ENCODE measurements around the gene SYNDIG1L.

Gene SYNDIG1L

GRCh38 chr14:74469548-74470518 lies 43.8 kb upstream of the SYNDIG1L start:
- TF ChIP-seq GABPA (IDR thresholded peaks at IDR 0.05; ENCODE audit: low read depth), result no peak
- TF ChIP-seq CTCF (IDR thresholded peaks at IDR 0.05; ENCODE audit: insufficient read depth, low read length), result no peak
- no peak for TF ChIP-seq SPI1 (IDR thresholded peaks at IDR 0.05; ENCODE audit: borderline replicate concordance, low read depth)
- no peak for TF ChIP-seq POLR2AphosphoS5 (IDR thresholded peaks at IDR 0.05; ENCODE audit: low read depth)
- no peak for TF ChIP-seq REST (IDR thresholded peaks at IDR 0.05; ENCODE audit: insufficient replicate concordance, low read depth)
- Histone ChIP-seq H3K27ac (replicated peaks) (no peak overlapping the region), H3K27me3 (ENCODE audit: insufficient read depth, poor library complexity, severe bottlenecking) (no peaks in the 10 kb centered on the region), H3K4me3 (replicated peaks; ENCODE audit: insufficient read depth, low read length) (no peak overlapping the region)
- DNase-seq (ENCODE audit: low read depth in 1 of 2, low spot score in 1 of 2), result no peak

- no peak for DNase-seq (ENCODE audit: low read depth in 1 of 2, low spot score in 1 of 2)
- Histone ChIP-seq H3K4me3 (replicated peaks; ENCODE audit: insufficient read depth, low read length) (no peak overlapping the region), H3K27ac (replicated peaks) (no peak overlapping the region), H3K27me3 (ENCODE audit: insufficient read depth, poor library complexity, severe bottlenecking) (no peaks in the 10 kb centered on the region)
- no peak for TF ChIP-seq REST (IDR thresholded peaks at IDR 0.05; ENCODE audit: insufficient replicate concordance, low read depth)
- TF ChIP-seq POLR2AphosphoS5 (IDR thresholded peaks at IDR 0.05; ENCODE audit: low read depth), result no peak
- no peak for TF ChIP-seq SPI1 (IDR thresholded peaks at IDR 0.05; ENCODE audit: borderline replicate concordance, low read depth)
- no peak for TF ChIP-seq CTCF (IDR thresholded peaks at IDR 0.05; ENCODE audit: insufficient read depth, low read length)
- no peak for TF ChIP-seq GABPA (IDR thresholded peaks at IDR 0.05; ENCODE audit: low read depth)
These were observed 42.5 kb upstream of the SYNDIG1L start for GRCh38 chr14:74468513-74468912.

- no peaks in the 10 kb centered on the region for H3K27me3 ChIP-seq (ENCODE audit: insufficient read depth, poor library complexity, severe bottlenecking)
- no peak overlapping the region for H3K4me3 ChIP-seq (replicated peaks; ENCODE audit: insufficient read depth, low read length)
- H3K27ac ChIP-seq (replicated peaks), result no peak overlapping the region
- TF ChIP-seq GABPA (IDR thresholded peaks at IDR 0.05; ENCODE audit: low read depth), result no peak
- TF ChIP-seq POLR2AphosphoS5 (IDR thresholded peaks at IDR 0.05; ENCODE audit: low read depth), result no peak
- no peak for TF ChIP-seq CTCF (IDR thresholded peaks at IDR 0.05; ENCODE audit: insufficient read depth, low read length)
- TF ChIP-seq REST (IDR thresholded peaks at IDR 0.05; ENCODE audit: insufficient replicate concordance, low read depth), result no peak
- TF ChIP-seq SPI1 (IDR thresholded peaks at IDR 0.05; ENCODE audit: borderline replicate concordance, low read depth), result no peak
- no peak for DNase-seq (ENCODE audit: low read depth in 1 of 2, low spot score in 1 of 2)
These were observed 39.3 kb upstream of the SYNDIG1L start for GRCh38 chr14:74465335-74465734.

All from HL-60 (cell line).